KG1 (cell line): ENCODE results near the gene SUPT3H.
"Not testable (repeated sequence)": the region's sequence is repeated elsewhere in the genome, so short reads cannot be mapped to it uniquely, and the experiment has no call there.

Source experiments
- DNase-seq: peaks from one replicate; lab custom pipeline; 2025; lab: John Stamatoyannopoulos, UW

Gene SUPT3H

GRCh38 chr6:44896701-44897100 is 481.0 kb downstream of the SUPT3H start:
- no peak for DNase-seq

GRCh38 chr6:44892579-44892978 is 485.2 kb downstream of the SUPT3H start:
- no peak for DNase-seq

- DNase-seq, result not testable (repeated sequence)
Measured at GRCh38 chr6:44879071-44879470, 498.7 kb downstream of the SUPT3H start.

DNA sequence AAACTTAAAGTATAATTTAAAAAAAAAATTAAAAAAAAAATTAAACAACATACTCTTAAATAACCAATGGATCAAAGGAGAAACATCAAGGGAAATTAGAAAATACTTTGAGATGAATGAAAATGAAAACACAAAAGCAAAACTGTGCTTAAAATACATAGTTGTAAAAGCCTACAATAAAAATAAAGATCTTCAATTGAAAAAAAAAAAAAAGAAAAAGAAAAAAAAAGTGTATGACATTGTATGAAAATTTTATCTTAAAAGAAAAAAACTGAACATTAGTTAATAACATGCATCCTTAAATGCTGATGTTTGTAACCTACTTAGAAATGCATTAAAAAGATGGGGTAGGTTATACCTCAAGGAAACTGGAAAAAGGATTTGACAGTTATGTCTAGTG is 501.1 kb downstream of the SUPT3H start:
- not testable (repeated sequence) for DNase-seq

- no peak for DNase-seq
Measured at GRCh38 chr6:44869321-44869897, 508.3 kb downstream of the SUPT3H start.

DNA sequence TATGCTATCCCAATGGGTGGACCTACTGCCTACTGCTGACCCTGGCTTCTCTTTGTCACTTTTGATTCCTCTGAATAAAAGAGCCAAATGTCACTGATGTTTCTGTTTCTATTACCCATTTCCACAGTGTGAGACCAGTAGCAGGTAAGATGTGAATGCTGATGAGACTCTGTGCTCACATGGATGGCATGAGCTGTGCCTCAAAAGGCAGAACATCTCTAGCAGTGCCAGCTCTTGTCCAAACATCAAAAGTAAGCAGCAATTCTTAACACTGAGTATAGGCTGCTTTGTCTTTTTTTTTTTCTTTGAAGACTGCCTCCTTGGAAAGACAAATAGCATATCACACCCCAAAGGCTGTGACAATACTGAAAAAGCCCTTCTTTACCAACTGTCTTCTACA is 508.8 kb downstream of the SUPT3H start:
- no peak for DNase-seq

DNA sequence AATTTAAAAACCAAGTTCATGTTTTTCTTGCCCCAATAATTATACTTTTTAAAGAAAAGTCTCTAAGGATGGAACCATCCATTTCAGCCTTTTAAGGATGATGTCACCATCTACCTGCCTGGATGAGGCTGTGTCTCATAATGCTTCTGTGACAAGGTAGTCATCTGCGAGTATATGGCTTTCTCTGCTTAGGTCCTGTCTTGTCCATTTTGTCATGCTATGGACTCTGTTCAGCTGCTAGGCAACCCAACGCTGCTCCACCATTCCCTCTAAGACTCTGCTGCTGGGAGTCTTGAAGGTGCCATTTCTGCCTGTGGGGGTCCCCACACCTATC is 509.4 kb downstream of the SUPT3H start:
- DNase-seq, result no peak

DNA sequence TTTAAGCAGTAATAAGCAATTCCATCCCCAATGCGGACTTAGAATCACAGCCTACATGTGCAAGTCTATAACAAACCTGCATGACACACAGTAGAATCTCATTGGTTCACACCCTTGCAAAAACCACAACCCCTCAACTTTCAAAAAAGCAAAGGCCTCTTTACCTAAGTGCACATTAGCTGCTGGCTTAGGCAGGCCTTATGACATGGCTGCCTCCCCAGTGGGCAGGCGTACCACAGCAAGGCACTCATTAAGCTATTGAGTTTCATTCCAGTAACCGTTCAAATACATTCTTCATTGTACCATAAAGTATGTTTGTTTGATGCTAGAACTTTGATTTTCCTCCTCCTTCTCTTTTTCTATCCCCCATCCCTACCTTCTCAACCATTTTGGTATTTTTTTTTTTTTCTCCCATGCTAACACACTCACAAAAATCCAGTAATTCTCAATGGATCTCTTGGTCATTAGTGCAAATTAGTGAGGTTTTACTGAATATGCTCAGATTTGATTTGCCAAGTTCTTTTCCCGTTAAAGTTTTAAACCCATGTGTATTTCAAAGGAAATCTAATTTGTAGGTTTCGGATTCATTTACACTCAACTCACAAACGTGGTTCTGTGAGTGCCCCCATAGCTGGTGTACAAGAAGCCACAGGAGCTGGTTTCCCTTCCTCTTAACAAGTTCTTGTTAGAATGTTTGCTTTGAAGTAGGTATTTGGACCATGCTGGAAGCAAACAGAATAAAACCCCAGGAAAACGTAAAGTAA is 510.0 kb downstream of the SUPT3H start:
- no peak for DNase-seq

- DNase-seq, result not testable (repeated sequence)
Measured at GRCh38 chr6:44865184-44865583, 512.5 kb downstream of the SUPT3H start.

GRCh38 chr6:44859901-44860410 is 517.8 kb downstream of the SUPT3H start:
- no peak for DNase-seq

- no peak for DNase-seq
Measured at GRCh38 chr6:44858998-44859397, 518.7 kb downstream of the SUPT3H start.

DNA sequence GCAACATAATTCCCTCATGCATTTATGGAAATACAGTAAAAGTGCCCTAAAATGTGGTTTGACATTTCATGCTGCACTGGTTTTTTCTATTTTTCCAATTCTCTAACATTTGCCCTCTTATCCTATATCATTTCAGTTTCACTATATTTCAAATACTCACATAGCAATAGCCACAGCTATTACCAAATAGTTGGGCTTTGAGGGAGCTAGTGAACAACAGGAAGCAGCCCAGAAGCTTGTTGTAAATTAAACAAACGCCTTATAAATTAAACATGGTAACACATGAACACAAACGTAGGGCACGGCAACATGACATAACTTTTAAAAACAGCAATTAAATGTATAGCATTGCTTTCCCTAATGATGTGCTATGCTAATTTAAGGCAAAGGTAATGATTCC is 521.3 kb downstream of the SUPT3H start:
- no peak for DNase-seq

DNA sequence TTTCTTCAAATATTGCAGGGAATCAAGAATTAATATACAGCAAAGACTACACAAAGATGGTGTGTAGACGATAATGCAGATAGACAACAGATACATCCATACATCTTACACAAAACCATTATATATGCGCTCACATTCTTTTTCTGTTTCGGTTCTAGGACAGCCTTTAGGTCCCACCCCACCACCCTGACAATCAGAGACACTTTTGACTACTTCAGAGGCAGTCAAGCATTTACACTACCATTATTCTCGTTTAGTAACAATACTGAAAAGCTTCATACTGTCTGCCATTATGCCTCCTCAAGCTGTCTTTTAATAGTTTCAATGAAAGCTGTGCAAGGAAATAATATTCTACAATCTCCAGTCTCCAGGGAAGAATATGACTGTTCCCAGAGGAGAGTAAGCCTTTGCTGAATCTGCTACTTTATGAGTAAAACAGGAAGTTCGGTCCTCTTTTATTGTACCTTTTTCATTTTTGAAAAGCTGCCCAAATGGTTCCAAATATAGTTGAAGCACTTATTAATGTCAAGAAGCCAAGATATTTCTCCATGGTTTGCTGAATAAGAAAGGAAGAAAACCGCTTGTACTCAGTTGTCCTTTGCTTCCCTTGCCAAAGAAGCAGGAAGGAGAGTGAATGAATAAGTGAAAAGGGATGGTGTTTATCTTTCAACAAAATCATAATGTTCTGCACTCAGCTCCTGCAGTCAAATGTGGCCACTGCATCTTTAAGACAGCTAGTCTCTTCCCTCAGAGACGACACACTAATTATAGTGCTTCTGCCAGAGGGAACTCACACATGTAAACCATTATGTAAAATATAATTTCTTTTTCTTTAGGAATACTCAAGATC is 521.9 kb downstream of the SUPT3H start:
- DNase-seq, result no peak

DNA sequence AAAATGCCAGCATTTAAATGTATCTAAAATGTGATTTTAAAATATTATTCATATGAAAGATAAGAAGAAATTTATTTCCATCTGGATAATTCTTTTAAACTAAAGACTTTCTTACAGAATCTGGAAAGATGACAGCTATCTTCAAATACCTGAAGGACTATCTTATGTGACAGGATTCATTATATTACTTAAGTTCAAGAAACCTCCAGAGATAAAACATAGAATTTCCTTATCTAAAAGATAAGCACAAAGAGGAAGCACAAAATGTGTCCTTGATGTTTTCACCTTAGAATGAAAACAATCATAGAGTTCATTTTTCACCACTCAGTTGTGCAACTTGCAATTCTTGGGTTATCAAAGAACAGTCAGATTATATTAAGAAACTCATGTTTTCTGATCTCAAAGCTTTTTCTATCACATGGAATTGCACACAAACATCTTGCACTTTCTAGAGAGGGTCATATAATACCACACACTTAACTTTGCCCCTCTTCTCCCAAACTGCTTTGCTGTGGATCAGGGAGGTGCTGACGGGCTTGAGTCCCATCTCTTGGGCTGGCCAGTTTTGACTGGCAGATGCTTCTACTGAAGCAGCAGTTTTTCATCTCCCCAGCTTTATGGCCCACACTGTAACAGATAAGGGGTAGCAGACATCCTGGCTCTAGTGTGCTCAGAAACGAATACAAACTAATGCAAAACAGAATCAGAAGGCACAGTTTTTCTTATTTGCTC is 522.9 kb downstream of the SUPT3H start:
- DNase-seq, result no peak

DNA sequence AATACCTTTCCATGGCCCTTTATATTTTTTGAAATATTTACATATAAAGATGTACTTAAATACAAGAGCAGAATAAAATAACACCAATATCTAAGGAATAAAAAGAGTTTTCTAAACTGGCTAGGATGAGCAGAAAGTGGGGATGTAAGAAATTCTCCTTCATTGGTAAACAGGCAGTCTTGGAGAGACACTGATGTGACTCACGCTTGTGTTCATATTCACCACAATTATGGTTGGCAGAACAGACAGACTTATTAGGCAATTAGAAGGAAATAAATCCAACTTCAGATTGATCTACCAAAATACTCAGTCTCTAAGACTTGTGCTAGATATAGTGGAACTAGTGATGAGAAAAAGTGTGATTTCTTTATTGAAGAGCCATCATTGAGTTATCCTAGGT is 526.6 kb downstream of the SUPT3H start:
- no peak for DNase-seq

- DNase-seq, result no peak
Measured at GRCh38 chr6:44850312-44850711, 527.4 kb downstream of the SUPT3H start.

- no peak for DNase-seq
Measured at GRCh38 chr6:44849806-44850205, 527.9 kb downstream of the SUPT3H start.

DNA sequence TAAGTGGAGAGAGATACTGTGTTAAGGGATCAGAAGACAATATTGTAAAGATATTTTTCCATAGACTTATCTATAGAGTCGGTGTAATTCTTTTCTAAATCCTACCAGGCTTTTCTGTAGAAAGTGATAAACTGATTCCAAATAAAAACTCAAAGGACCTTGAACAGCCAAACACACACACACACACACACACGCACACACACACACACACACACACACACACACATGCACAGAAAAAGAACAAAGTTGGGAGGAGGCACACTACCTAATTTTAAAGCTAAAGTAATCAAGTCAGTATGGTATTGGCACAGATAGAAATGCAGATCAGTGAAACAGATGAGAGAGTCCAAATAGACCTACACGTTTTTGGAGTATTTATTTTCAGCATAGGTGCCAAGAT is 534.0 kb downstream of the SUPT3H start:
- no peak for DNase-seq

- no peak for DNase-seq
Measured at GRCh38 chr6:44842616-44843015, 535.1 kb downstream of the SUPT3H start.

DNA sequence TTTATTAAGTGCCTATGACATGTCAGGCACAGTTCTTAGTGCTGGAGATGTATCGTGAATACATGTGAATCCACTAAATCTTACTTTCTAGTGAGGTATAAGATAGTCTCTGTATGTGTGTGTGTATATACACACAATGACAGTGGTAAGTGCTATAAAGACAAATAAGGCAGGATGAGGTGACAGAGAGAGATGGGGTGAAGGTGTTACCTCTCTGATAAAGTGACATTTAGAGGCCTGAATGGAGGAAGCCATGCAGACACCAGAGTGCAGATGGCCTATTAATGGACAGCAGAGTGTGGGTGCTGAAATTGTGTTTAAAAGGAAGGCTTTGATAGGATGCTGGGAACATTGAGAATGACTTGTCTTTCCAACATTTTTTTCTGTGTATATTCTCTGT is 535.9 kb downstream of the SUPT3H start:
- DNase-seq, result no peak

DNA sequence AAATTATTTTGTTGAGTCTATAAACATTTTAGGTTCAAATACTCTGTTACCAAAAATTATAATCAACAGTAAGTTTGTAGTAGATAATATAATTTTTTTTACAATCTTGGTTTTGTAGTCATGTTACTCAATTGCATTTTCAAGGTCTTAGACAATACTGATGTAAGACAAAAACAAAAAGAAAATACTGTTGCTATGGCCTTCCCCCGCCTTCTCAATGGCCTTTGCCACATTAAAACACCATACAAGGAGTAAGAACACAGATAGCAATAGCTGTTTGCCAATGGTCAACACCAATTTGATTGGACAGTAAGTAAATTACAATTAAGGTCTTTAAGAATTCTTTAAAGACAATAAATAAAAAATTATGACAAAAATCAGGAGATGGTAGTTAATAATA is 540.0 kb downstream of the SUPT3H start:
- DNase-seq, result no peak

GRCh38 chr6:44837255-44837654 is 540.5 kb downstream of the SUPT3H start:
- no peak for DNase-seq
